IPS-NIHi7 (cell line): ENCODE measurements around the gene DCAF8.

Source experiments
- DNase-seq: peaks from one replicate; pipeline ENCODE4 v3.0.0; 2012; ENCODE audit warnings: mixed read lengths; ENCODE audit errors: extremely low spot score

The DCAF8 gene

DNA sequence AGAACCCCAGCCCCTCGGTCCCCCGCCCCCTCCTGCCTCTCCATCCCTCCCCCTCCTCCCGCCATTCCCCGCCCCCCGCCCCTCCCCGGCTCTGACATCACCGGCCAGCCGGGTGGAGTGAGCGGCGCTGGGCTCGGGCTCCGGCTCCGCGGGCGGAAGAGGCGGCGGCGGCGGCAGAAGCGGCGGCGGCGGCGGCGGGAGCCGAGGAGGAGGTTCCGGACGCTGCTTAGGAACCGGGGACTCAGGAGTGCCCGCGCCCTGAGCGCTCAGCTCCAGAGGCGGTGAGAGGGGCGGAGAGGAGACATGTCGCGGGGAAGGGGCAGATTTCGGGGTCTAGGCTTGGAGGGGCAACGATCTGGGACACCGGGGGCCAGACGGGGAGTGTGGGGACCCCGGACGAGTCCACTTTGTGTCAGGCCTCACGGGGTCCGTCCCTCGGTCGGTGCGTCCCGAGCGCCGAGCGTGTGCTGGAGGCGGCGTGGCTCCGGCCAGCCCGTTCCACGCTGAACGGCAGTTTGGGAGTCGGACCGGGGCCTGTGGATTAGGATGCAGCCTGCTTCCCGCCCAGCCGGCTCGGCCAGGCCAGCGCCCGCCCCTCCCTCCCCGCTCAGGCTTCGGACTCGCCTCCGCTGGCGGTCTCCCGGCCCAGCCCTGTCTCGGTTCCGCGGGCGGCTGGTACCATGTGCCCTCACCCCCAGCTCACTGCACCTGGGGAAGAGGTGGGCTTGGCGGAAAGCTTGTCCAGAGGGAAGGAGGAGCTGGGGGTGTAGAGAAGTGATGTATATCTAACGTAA is 56.9 kb downstream of the DCAF8 start, which contains the start of gene PEA15:
Gene PEA15, plus strand, starts transcription at position 143 of the 794 bp plus-strand sequence. CDS start 6,161 bp downstream, outside the sequence.
- DNase-seq = peak; percentile 96

DNA sequence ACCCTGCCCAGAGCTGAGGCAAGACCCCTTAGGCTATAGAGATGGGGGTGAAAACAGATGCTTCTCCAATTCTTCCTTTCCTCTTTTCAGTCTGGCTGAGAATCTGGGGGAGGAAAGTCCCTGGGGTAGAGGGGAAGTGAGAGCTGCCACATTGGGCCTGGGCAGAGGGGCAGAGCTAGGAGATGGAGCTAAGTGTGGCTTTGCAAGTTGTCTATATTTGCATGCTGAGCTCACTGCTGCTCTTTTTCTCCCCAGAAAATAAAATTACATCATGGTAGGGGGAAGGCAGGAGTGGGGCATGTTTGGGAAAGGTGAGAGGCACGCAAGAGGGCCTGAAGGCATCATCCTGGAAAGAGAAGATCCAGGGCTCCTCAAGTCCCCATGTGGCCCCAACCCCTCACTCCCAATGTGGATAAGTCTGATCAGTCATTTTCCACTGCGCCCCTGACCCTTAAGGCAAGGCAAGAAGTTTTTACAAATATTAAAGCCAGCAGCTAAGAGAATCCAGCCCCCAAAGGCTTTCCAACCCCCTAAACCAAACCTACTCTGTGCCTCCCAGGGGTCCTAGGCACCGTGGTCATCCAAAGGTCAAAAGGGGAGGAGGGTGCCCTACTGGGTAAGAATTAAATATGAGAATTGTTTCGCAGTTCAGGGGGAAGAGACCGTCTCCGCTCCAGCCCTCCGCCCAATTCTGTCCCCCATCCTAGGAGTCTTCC is 57.7 kb downstream of the DCAF8 start:
- DNase-seq = no peak

DNA sequence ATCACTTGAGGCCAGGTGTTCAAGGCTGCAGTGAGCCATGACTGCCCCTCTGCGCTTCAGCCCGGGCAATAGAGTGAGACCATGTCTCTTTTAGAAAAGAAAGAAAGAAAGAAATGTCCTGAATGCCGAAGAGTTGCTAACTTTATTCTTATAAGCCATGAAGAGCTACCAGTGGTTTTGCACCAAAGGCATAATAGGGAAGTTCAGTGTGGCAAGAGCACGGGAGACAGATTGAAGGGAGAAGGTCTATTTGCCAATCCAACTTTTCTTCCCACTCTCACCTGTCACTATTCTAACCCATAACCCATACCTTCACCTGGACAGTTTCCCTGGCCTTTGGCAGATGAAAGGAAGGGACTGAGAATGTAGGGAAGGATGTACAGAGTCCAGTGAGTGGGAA is 61.6 kb downstream of the DCAF8 start:
- DNase-seq = no peak

DNA sequence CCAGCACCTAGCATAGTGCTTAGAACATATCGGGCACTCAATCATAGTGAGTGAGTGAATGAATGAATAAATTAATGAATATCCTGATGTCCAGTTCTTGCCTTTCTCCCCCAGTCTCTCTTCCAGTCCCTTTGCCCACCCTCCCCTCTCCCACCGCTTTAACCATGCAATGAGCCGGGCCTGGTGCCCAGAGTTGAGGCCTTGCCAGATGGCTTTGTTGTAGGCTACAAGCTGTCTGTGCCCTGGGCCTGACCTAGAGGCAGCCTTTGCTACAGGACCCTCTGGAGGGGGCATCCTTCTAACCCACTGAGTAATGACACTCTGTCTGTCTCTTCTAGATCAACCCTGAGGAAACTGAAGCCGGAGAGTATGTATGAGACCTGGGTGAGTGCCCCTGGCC is 65.1 kb downstream of the DCAF8 start:
- no peak for DNase-seq

DNA sequence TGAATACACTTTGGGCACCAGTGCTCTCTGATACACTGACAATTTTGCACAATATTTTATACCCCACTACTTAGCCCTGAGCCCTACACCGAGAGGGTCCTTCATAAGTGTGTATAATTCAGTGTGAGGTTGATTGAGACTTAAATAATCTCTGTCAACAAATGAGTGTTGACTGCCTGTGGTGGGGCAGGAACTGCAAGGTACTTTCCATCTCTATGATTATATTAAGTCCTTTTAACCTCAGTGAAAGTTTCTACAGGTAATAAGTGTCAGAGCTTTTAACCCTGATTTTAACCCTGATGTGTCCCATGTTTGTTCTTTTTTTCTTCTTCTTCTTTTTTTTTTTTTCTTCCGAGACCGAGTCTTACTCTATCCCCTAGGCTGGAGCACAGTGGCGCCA is 66.2 kb downstream of the DCAF8 start:
- DNase-seq = no peak

DNA sequence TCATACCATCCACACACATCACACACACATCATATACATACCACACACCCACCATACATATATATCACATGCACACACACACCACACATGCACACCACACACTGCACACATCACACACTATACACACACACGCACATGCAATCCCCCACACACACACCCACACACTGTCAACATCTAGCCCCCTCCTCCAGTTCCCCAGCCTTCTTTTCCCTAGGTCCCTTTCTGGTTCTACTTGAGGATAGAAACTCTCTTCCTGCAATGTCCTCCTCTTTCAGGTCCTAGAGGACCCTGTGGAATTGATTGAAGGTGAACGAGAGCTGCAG is 67.7 kb downstream of the DCAF8 start:
- no peak for DNase-seq

DNA sequence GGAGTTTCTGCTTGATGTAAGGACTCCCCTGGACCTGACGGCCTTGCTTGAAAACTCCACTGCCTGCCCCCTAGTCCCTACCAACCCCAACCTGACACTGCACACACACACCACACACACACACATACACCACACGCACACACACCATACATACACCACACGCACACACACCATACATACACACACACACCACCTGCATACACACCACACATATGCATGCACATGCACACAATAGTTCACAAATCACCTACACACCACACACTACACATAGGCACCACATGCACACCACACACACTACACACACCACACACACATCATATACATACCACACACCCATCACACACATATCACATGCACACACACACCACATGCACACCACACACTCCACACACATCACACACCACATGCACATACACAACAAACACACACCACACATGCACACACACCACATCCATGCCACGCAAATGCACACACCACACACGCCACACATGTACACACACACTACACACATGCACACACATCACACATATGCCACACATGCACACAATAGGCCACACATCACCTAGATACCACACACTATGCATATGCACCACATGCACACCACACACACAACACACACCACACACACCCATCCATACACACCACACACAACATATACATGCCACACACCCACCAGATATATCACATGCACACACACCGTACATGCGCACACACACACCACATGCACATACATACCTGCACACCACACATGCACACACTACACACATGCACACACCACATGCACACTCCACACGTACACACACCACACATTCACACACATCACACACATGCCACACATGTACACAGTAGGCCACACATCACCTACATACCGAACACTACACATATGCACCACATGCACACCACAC is 68.3 kb downstream of the DCAF8 start:
- no peak for DNase-seq

DNA sequence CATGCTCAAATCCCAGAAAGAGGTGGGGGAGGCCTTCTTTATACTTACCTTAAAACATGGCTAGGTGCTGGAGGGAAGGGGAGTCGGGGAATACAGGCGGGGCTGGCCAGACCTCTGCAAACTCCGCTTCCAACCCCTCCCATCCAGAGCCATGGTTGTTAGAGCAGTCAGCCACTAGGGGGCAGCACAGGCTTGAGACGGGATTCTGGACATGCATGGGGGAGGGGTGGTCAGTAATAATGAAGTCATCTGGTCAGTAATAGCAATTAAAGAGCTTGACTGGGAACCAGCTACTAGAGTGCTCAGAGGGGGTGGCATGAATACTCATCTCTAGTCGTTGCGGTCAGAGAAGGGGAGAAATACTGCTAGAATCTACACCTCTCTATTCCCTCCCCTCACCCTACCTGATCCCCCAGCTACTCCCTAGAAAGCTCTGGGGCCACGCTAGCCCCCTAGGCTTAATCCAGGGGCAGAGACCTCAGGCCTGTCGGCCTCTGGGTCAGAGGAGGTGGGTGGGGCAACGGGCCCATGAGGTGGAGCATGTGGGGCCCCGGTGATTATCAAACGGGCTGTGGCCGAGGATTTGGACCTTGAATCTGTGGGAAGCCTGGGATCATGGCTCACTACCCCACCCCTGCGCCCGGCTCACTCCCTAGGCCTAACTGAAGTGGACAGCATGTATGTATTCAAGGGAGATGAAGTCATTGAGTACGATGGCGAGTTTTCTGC is 69.1 kb downstream of the DCAF8 start:
- peak; percentile 88 for DNase-seq

DNA sequence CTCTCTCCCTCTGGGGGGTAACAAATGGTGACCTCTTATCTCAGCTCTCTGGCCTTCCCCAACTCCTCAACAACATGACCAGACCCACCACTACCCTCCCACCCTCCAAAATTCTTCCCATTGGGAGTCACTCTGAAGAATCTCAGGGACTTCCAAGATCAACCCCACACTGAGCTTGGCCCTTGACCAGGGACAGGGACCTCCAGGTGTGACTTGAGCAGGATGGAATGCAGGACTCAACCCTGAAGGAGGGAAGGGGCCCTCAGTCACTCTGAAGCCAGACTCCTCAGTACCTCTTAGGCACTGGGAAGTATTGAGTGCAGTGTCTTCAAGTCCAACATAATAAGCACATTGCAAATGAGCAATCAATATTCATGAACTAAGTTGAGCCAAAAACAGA is 70.1 kb downstream of the DCAF8 start:
- DNase-seq = no peak

DNA sequence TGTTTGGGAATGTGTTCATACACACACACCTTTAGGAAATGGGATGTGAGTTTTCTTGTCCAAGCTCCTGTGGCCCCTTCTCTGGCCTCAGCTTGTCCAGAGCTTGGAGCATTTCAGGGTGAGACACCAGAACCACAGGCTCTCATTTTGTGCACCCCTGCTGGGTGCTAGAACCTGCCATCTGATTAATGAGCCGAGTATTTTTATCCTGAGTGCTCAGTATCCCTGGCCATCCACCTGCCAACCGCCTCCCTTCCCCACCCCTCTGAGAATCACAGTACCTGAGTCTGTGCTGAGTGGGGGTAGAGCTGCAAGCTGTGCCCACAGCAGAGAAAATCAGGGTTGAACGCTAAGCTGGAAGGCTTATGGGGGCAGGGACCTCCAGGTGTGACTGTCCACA is 70.6 kb downstream of the DCAF8 start:
- no peak for DNase-seq

DNA sequence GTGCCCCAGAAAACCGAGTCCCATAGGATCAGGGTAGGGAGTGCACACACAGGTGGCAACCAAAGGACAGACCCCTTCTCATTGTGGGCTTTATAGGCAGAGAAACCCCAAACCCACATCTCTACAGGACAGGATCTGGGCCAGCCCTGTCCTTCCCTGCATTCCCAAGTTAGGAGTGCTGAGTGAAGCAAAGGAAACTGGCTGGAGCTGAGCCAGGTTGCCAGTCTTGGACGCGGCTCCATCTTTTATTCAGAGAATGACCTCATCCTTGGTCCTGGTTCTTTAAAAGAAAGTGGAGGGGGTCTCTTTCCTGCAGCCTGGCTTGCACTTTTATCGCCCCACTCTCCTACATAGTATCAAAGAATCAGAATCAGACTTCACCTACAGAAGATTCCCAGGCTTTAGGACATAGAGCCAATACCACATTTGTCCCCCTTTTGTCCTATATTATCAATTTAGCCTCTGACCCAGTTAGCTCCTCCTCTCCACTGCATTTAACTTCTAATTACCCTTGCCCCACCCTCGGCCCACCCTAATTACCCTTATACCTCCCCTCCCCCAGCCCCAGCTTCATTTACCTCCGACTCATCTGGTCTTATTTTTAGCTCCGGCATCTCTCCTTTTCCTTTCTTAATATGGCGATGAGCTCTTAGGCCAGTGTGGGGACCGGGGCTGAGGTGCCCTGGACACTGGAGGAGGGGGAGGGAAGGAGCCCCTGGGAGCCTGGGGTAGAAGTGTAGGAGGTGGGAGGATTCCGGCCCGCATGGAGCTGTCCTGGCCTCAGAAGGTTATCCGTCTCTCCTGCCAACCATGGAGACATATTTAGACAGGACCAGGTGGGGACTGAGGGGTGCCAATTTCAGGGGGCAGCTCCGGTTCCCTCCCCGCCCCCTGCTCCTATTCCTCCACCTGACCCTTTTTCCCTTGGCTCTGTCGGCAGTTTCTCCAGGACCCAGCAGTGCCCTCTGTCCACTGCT is 72.4 kb downstream of the DCAF8 start, which contains the start of gene CASQ1:
Gene CASQ1, plus strand, starts transcription at position 927 of the 977 bp plus-strand sequence. CDS start 177 bp downstream, outside the sequence.
- no peak for DNase-seq

DNA sequence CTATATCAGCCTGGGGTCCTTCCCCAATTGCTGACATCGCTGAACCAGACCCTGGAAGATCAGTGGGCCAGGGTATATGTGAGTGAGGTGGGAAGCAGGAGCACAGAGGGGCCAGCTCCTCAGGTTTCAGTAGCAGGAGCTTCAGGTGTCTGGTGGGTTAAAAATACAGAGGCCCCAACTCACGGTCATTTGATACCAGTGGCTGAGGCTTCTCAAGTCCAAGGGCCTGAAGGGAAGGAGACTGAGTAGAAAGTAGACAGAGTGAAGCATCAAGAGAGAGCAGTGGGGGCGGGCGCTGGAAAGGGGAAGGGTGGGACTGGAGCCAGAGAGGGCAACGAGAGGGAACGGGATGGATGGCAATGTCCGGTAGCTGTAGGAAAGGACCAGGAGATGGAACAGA is 74.0 kb downstream of the DCAF8 start:
- DNase-seq = no peak

DNA sequence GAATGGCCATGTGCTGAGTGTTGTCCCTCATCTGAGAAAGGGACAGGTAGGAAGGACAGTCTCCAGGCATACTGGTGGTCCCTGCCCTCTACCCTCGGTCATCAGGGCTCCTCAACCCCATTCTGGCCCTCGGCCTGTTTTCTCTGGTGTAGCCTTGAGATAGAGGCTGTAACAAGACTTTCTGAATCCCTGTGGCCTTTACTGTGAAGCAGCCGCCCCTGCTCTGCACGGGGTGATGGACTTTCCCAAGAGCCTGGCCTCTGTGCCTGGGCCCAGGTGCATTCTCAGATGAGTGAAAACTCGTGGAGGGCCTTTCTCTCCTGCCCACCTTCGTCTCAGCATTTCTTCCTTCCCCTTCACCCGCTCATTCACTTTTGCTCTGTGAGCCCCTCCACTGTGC is 74.9 kb downstream of the DCAF8 start:
- no peak for DNase-seq

DNA sequence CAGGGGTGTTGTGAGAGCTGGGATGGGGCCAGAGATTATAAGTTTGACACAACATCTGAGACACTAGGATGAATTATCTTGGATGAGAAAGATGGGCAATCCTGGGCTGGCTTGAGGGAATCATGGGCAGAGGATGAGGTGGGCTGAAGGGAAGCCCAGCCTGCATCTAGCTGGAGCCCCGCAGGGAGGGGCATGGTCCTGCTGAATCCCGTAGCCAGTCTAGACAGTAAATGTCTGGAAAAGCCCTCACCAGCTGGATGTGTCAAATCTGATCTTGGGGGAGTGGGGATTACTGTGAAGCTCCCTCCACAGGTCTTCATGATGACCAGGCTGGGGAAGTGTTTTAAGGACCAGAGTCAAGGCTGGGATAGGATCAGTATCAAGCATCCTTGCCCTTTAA is 75.6 kb downstream of the DCAF8 start:
- no peak for DNase-seq

DNA sequence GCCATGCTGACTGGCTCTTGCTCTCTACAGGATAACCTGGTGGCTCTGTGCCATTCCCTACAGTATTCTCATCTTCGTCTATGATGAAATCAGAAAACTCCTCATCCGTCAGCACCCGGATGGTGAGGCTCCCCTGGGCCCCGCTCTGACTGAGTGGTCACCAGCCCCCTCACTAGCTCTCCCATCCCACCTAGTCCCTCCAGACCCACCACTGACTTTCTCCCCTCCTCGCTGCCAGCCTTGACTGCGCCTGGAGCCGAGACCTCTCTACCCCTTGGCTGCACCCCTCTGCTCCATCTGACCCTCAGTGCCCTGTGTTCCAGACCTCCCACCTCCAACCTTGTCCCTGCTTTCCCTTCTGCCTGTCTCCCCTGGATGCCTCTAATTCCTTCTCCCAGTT is 76.1 kb downstream of the DCAF8 start:
- no peak for DNase-seq

DNA sequence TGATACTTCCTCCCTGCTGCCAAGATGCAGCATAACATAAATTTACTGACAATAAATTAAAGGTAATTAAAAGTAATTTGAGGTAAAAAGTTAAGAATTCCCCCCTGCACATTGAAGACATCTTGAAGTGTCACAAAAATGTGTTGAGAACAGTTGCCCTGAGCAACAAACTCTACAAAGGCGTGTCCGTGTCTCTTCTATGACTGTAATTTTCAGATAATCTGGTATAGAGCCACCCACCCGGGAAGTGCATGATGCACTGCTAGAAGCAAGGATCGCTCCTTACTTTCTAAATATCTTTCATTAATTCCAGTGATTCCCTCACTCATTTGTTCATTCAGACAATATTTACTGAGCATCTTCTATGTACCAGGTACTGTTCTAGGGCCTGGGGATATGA is 83.0 kb downstream of the DCAF8 start:
- no peak for DNase-seq

DNA sequence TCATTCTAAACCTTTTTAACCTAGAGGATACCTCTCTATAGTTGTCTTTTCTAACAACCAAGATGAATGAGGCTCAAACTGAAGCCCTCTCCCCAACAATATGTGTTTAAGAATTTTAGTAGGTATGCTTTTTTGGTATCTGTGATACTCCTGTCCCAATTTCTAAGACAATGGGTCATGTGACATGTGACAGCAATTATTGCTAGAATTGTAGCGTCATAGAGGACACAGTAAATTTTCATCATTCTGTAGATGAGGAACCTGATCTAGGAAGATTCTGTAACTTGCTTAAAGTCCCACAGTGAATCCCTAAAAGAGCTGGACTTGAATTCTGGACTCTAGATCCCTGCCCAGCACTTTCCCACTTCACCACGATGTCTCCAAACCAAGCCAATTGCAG is 83.6 kb downstream of the DCAF8 start:
- no peak for DNase-seq

DNA sequence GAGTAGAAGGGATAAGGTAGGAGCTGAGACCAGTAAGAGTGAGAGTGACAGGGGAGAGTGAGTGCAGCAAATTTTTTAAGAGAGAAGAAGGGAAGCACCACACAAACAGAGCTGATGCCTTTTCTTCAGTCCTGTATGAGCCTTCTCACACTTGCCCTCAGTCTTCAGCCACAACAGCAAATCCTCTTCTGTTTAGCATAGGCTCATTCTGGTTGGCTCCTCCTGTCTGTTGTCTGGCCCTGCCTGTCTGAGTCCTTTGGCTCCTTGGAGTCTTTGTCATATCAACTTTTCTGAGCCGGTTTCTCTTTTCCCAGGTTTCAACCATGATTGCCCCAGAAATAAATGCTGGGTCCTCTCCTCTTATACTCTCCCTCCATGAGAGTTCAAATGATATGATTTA is 84.7 kb downstream of the DCAF8 start:
- DNase-seq = no peak

DNA sequence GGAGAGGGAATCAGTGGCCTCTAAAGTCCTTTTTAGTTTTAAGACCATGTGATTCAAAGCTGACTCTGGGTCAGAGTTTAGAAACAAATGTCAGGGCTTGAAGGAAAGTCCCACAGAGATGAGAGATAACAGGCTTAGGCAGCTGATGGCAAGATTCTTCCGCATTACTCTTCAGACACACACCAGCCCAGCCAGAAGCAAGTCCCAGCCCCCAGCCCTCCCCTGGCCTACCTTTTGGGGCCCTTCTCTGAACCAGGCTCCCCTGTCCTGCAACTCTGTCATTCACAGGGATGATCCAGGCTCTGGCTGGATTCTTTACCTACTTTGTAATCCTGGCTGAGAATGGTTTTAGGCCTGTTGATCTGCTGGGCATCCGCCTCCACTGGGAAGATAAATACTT is 85.1 kb downstream of the DCAF8 start:
- no peak for DNase-seq

DNA sequence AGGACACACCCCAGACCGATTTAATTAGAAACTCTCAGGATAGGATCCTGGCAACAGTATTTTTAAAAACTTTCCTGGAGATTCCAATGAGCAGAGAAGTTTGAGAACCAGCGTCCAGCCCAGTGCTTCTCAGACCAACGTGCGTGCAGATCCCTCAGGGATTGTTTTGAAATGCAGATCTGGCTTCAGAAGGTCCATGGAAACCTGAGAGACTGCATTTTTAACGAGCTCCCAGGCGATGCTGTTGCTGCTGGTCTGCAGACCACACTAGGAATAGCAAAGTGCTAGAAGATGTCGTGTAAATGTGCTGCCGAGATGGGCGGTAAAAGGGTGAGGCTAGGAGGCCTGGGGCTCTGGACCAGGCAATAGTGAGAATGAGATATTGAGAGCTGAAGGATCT is 90.4 kb downstream of the DCAF8 start:
- DNase-seq = no peak
